Pancreas (tissue), 10 donors: ENCODE results near the gene DNAAF5. TPM values are rescaled to one million over a fixed set of nuclear protein-coding genes. Genes with fewer than 3 reads are reported as not detected.

Experiments
- ATAC-seq, 4 donors: fragments of 200-7000 bp; cut with Tn5 transposase; one replicate each; pipeline versions ENCODE4 v1.8.0 to v1.9.1; 2020; ENCODE audit warnings: mild to moderate bottlenecking in 4 of 4, moderate library complexity in 4 of 4
- DNase-seq, 6 donors: peaks; one replicate each; pipeline ENCODE4 v3.0.0-alpha.2; 2020
- FAIRE-seq: peaks from 2 replicates; lab custom pipeline; 2012; peaks lifted over from hg19 to GRCh38; lab: Jason Lieb, UNC
- H3K27ac ChIP-seq, 4 donors: fragments of 200-600 bp; sonication (generic); 1 replicate in 3 of 4; 2 replicates in 1 of 4; pipeline versions ENCODE4 v1.5.0 to v1.8.0; 2020
- H3K27me3 ChIP-seq, 4 donors: fragments of 200-600 bp; one replicate each; pipeline ENCODE4 v1.8.0; 2021
- H3K36me3 ChIP-seq, 3 donors: fragments of 200-600 bp; sonication (generic) in 1 of 3; one replicate each; pipeline versions ENCODE4 v1.5.0 to v1.8.0; 2020 to 2021
- H3K4me1 ChIP-seq, 3 donors: fragments of 200-600 bp; one replicate each; pipeline ENCODE4 v1.8.0; 2021
- H3K4me3 ChIP-seq, 4 donors: fragments of 200-600 bp; sonication (generic) in 2 of 4; one replicate each; pipeline versions ENCODE4 v1.5.0 to v1.8.0; 2020 to 2021
- H3K9me3 ChIP-seq, 4 donors: fragments of 200-600 bp; one replicate each; pipeline ENCODE4 v1.8.0; 2021
- WGBS, 2 donors: extraction: QIAGEN DNeasy Blood & Tissue Kit; methylation state at CpG; one replicate each; pipeline ENCODE4 v1.1.7; 2013; 5-methylcytosine and 5-hydroxymethylcytosine counted together
- intact Hi-C, 3 donors: fragments of 100-400 bp; cut with DNase I; formaldehyde crosslinking; loops; one replicate each; pipeline versions ENCODE4 v1.11.1 to v1.14.2; 2022
- polyA plus RNA-seq, 2 donors: library from polyadenylated mRNA; stranded (reverse); fragments of 200-250 nt; gene quantifications; one replicate each; pipeline ENCODE4 v1.2.3, GENCODE V29; 2013
- total RNA-seq, 6 donors: library from RNA; stranded (reverse); fragmentation: NEBNext Ultra II Directional in 4 of 6; extraction: Animal tissue kit (Norgen Biotek cat#: 25700) in 4 of 6; gene quantifications; one replicate each; pipeline versions ENCODE4 v1.2.1 to v1.2.4, GENCODE V29; 2021 to 2023
- TF ChIP-seq, protein P1 (sequence below), 4 donors: fragments of 200-600 bp; sonication (generic) in 3 of 4; IDR thresholded peaks; one replicate each; pipeline versions ENCODE4 v1.5.0 to v1.8.0; 2021; ENCODE audit warnings: antibody characterized with exemption in 4 of 4
- donor health status: healthy with polysubstance abuse.
- donor health status: DM: no; HTN: no; CAD: no; lungs with moderate emphysema.
- donor health status: DM: no; HTN: no; CAD: no.
- donor health status: control.
- donor health status: control.
- donor health status: Bipolar disorder and iron deficiency.
- donor health status: DM: yes; HTN: yes; CAD: no.
- donor health status: DM: no; HTN: no; CAD: no.
- donor health status: DM: no; HTN: no; CAD: no.
- donor health status: DM: yes; HTN: yes; CAD: no.

The DNAAF5 gene
- total and polyA plus RNA-seq, 8 donors = 7.7 to 16.6 (median 11.8) TPM

GRCh38 chr7:832167-832967 lies 105.9 kb downstream of the DNAAF5 start, which contains the start of gene SUN1:
Gene SUN1, plus strand, starts transcription at chr7:832476. Its CDS starts 49 bp downstream, at chr7:832525.
- WGBS, 2 donors = 66 to 69% methylated on average over 24 of the region's 24 CpGs
- ATAC-seq (peak; percentile 53 to 70 (median 62)), FAIRE-seq (no peak), DNase-seq (peak in 2 of 6 donors; percentile 18 to 34)
- TF ChIP-seq, protein P1, sequence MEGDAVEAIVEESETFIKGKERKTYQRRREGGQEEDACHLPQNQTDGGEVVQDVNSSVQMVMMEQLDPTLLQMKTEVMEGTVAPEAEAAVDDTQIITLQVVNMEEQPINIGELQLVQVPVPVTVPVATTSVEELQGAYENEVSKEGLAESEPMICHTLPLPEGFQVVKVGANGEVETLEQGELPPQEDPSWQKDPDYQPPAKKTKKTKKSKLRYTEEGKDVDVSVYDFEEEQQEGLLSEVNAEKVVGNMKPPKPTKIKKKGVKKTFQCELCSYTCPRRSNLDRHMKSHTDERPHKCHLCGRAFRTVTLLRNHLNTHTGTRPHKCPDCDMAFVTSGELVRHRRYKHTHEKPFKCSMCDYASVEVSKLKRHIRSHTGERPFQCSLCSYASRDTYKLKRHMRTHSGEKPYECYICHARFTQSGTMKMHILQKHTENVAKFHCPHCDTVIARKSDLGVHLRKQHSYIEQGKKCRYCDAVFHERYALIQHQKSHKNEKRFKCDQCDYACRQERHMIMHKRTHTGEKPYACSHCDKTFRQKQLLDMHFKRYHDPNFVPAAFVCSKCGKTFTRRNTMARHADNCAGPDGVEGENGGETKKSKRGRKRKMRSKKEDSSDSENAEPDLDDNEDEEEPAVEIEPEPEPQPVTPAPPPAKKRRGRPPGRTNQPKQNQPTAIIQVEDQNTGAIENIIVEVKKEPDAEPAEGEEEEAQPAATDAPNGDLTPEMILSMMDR (IDR thresholded peaks at IDR 0.05) = no peak
- intact Hi-C loops = no loop called here
- peaks cover 0 to 10% (median 0%) of the 10 kb centered on the region in 3 donors for H3K36me3 ChIP-seq
- H3K9me3 ChIP-seq = no peaks in the 10 kb centered on the region
- peak within 1 kb of the TSS; percentile 54 to 93 (median 75) for H3K27ac ChIP-seq
- peaks cover 20 to 27% (median 27%) of the 10 kb centered on the region in 3 donors for H3K4me1 ChIP-seq
- peak within 1 kb of the TSS in 1 of 4 donors; percentile 9 for H3K4me3 ChIP-seq
- no peaks in the 10 kb centered on the region for H3K27me3 ChIP-seq

DNA sequence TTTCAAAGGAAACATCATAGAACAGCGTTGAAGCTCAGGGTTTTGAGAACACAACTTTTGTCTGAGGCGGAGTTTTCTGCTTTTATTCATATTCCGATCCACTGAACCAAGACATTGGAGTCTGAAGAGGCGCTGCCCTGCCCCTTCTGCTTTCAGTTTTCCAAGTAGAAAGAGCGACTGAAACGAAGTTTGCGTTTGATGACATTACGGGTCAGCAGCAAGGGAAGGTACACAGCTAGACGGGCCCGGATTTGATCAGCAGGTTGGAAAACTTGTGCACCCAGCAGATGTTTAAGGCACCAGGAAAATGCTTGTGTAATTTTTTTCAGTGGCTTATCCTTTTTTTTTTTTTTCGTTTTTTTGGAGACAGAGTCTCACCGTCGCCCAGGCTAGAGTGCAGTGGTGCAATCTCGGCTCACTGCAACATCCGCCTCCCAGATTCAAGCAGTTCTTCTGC lies 106.5 kb downstream of the DNAAF5 start:
- H3K27ac ChIP-seq = peak overlapping the region in 3 of 4 donors; percentile 60 to 93 (median 90)
- TF ChIP-seq, protein P1 (IDR thresholded peaks at IDR 0.05) = no peak
- intact Hi-C loops = no loop called here
- H3K4me1 ChIP-seq = peaks cover 20 to 27% (median 27%) of the 10 kb centered on the region in 3 donors
- WGBS, 2 donors = 90 to 92% methylated on average over 15 of the region's 15 CpGs
- FAIRE-seq (no peak), DNase-seq (peak in 1 of 6 donors; percentile 12), ATAC-seq (no peak)
- H3K4me3 ChIP-seq = no peak overlapping the region
- no peaks in the 10 kb centered on the region for H3K9me3 ChIP-seq
- no peaks in the 10 kb centered on the region for H3K27me3 ChIP-seq
- peaks cover 0 to 10% (median 0%) of the 10 kb centered on the region in 3 donors for H3K36me3 ChIP-seq

DNA sequence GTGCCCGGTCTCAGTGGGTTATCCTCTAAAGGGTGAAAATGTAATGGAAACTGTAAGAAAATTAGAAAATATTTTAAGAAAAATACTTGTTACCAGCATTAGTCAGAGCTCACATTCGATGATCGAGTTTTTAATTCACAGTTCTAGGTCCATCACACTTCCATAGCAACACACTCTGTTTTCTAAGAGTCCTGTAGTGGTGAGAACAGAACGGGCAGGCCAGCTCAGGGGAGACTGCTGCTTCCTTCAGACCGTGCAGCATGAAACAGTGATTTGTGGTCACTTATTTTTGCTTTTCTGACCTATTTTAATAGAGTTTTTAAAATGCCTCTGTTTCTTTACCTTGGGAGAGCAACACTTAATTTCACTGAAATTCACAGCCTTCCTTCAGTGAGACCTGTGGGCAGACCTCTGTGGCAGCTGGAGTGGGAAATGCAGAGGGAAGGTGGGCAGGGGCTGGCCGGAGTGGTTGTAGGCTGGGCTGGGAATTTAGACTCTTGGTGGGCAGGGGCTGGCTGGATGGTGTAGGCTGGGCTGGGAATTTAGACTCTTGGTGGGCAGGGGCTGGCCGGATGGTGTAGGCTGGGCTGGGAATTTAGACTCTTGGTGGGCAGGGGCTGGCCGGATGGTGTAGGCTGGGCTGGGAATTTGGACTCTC lies 107.2 kb downstream of the DNAAF5 start:
- peaks cover 20 to 27% (median 27%) of the 10 kb centered on the region in 3 donors for H3K4me1 ChIP-seq
- intact Hi-C loops = no loop called here
- DNase-seq (peak in 2 of 6 donors; percentile 11 to 22), ATAC-seq (no peak), FAIRE-seq (no peak)
- no peaks in the 10 kb centered on the region for H3K9me3 ChIP-seq
- peak overlapping the region in 1 of 4 donors; percentile 93 for H3K27ac ChIP-seq
- TF ChIP-seq, protein P1 (IDR thresholded peaks at IDR 0.05) = no peak
- WGBS, 2 donors = 86 to 90% methylated on average over 8 of the region's 8 CpGs
- H3K36me3 ChIP-seq = peaks cover 0 to 10% (median 0%) of the 10 kb centered on the region in 3 donors
- no peaks in the 10 kb centered on the region for H3K27me3 ChIP-seq
- H3K4me3 ChIP-seq = no peak overlapping the region

GRCh38 chr7:834277-834676 lies 107.8 kb downstream of the DNAAF5 start:
- ATAC-seq (no peak), FAIRE-seq (no peak), DNase-seq (peak in 2 of 6 donors; percentile 18 to 68)
- intact Hi-C loops = no loop called here
- H3K36me3 ChIP-seq = peaks cover 0 to 10% (median 0%) of the 10 kb centered on the region in 3 donors
- WGBS, 2 donors = 92 to 94% methylated on average over 11 to 12 of the region's 12 CpGs
- no peaks in the 10 kb centered on the region for H3K9me3 ChIP-seq
- TF ChIP-seq, protein P1 (IDR thresholded peaks at IDR 0.05) = no peak
- H3K27me3 ChIP-seq = no peaks in the 10 kb centered on the region
- no peak overlapping the region for H3K4me3 ChIP-seq
- peak overlapping the region in 1 of 4 donors; percentile 17 for H3K27ac ChIP-seq
- peaks cover 20 to 27% (median 27%) of the 10 kb centered on the region in 3 donors for H3K4me1 ChIP-seq
